HG02610 (cell line): Measurements from ENCODE around the gene RNF113B.

ENCODE experiments used
- ATAC-seq: cut with Tn5 transposase; IDR thresholded peaks from one replicate; pipeline ENCODE4 v1.9.1; 2021; ENCODE audit warnings: mild to moderate bottlenecking, moderate library complexity; ENCODE audit not compliant: unreplicated experiment

The RNF113B gene

DNA sequence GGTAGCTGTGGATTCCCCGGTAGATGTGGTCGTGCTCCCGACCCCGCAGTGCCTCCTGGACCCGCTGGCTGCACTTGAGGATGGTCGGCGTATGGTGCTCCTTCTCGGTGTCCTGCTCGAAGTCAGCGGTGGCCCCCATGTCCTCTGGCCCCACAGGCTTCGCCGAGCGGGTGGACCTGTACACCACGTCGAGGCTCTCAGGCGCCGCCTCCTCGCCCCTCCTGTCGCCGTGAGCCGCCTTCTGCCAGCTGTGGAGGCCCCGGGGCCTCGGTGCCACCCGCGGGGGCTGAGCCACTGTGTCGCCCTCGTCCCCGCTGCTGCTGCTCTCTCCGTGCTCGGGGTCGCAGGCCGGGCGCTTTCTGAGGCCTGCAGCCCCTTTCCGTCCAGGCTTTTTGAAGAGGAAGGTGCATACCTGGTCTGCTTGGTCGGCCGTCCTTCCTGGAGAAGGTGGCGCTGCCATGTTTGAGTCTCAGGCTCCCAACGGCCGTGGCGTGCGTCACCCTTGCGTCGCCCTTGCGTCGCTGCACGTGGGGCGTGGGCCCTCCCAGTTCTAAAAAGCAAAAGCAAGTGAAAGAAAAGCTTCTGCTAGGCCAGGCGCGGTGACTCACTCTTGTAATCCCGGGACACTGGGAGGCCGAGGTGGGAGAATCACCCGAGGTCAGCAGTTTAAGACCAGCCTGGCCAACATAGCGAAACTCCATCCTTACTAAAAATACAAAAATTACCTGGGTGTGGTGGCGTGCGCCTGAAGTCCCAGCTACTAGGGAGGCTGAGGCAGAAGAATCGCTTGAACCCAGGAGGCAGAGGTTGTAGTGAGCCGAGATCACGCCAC, at the start of gene RNF113B:
Gene RNF113B (minus strand): TSS at position 493 of the 832 bp plus-strand sequence. CDS start 33 bp downstream, at position 460.
- no peak for ATAC-seq

DNA sequence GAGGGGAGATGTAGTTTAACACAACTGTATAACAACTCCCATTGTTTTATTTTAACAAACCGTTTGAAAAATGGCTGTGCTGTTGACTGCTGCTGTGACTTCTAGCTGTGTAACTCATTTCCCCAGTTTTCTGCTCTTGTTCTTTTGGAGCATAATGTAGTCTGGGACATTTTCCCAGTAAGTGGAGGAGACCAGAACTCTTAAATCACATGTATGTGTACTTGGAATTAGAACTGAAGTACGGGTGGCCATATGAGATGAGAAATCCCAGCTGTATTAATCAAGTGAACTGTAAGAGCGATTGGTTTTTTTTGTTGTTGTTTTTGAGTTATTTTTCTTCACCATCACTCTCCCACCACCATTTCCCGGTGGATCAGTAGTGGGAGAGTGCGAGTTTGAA, 49.4 kb upstream of the RNF113B start:
- ATAC-seq: no peak

DNA sequence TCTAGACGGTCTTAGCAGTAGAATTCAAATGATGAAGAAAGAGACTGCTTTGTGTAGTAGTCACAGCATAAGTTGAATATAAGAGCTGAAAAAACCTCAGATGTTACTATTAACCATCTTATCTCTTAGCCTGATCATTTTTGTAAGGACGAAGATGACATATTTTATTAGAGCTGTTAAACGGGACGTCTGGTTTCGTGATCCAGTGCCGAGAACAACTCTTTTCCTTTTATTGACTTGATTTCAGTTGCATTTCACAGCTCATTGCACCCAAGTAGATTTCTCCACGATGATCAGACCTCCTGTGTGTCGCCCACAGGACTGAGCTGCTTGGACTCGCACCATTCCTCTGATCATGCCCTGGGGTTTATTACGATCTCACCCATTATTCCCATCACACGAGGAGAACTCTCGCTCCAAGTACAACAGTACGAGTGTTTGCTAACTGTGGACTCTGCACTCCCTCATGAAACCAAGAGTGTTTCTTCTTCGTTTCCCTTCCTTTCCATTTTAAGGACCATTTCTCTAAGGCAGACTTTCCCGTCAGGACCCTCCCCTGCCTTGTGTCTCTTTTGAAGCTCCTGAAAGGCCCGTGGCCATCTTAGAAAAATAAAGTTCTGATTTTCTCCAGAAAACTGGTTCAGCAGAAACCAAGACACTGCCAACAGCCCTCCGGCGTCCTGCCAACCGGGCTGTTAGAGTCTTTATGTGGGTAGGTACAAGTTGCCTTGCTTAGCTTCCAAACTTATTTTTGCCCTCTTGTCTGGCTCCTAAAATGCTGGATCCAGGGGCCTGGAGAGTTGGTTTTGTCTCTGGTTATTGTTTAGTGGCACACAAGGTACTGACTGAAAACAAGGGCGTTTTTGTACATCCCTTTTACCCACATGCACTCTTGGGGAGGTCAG, 48.2 kb upstream of the RNF113B start:
- no peak for ATAC-seq

DNA sequence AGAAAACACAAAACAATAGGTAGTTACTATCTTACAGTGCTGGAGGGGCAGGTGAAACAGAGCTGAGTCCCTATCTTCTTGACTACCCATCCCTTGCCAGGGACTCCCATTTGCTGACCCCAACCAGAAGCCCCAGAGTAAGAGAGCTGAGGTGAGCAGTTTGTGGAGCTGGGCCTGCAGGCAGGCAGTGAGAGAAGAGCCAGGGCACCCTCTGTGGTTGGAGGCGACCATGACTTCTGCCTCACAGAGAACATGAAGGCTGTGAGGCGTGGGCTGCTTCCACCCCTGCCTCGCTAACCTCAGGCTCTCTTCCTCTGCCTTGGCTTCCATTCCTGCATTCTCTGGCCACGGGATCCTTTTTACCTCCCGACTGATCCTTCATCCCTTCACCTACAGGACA, 47.5 kb upstream of the RNF113B start:
- no peak for ATAC-seq

DNA sequence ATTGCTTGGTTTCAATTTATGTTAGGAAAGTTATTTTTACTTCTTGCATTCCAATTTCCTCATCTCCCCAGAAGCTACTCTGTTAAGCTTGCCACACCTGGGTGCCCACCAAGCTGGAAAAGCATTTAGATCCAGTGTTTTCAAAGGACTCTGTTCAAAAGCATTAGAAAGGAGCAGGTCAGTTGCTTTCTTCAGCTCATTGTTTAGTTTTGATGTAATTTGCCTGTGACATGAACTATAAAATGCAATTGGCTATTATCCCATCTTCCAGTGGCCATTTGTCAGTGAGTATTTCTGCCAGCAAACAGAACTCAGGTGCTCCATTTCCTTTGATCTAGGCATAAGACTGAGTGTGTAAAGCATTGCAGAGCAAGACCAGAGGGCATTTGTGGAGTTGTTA, 46.7 kb upstream of the RNF113B start:
- no peak for ATAC-seq

DNA sequence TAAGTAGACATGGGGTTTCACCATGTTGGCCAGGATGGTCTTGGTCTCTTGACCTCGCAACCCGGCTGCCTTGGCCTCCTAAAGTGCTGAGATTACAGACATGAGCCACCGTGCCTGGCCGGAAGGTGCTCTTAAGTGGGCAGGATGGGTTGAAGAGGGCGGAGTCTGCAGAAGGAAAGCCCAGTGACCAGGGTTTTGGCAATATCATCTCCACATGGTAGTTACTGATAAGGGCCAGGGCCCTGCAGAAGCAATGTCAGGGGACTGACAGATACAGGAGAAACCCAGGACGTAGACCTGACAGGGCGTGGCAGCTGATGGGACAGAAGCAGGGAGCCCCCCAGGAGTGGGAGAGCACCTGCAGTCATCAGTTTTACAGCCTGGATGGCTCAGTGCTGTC, 45.7 kb upstream of the RNF113B start:
- ATAC-seq: no peak

GRCh38 chr13:98222081-98222554, 45.0 kb upstream of the RNF113B start:
- no peak for ATAC-seq

DNA sequence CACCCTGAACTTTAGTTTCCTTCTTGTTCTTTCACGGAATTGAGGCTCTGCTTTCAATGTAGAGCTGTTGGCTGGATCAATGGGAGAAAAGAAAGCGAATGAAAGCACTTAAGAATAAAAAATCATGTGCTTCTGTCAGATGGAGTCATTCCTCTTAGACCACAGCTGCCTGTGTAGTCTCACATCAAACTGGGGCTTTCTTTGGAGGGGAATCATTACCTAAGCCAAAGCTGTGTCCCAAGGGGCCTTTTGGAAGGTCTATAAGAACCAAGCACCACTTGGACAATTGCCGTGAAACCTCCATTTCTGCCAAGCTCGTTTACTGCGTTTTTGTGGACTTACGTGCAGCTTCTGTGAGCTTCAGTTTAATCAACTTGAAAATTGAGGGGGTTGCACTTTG, 44.2 kb upstream of the RNF113B start:
- ATAC-seq: no peak

DNA sequence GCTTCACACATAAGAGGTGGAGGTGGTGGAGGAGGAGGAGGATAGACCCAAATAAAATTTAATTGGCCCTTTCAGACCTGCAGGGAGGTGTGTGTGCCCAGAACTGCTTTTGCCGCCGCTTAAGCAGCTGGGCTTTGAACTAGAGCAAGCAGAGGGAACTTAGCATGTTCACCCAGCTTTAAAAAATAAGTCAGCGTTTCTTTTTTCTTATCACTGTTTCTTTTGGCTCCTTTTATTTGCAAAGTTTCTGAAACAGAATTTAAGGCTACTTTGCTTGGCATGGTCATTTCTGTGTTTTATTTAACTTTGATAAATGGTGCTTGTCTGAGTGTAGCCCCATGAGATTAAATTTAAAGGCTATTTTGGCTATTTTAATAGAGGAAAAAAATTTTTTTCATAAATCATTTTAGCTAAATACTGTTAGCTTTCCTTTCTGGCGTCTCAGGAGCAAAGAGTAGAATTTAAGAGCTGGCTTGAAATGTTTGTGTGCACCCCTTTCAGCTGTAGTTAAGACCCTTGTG, 43.3 kb upstream of the RNF113B start:
- ATAC-seq: no peak

- ATAC-seq: no peak
Observed at GRCh38 chr13:98219685-98220084, 42.6 kb upstream of the RNF113B start.

- ATAC-seq: no peak
Observed at GRCh38 chr13:98217597-98217996, 40.5 kb upstream of the RNF113B start.

- ATAC-seq: no peak
Observed at GRCh38 chr13:98216711-98217285, 39.7 kb upstream of the RNF113B start.

DNA sequence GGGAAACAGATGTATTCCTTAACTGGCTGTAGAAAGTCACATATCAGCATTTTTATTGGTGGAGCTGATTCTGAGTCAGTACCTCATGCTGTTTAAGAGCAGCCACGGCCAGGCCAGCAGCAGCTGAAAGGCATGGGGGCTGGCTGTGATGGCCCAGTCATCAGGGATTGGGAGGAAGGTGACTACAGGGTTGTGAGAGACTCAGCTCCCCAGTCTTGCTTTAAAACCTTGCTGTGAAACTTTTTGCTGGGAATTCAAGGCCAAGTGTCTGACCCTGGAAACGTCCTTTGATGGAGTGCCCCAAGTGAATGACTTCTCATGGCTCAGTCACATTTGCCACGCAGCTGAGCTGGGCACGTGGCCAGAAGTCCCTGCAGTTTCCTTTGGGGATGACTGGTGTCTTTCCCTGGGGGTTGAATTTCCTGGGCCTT, 39.1 kb upstream of the RNF113B start:
- ATAC-seq: no peak

GRCh38 chr13:98215508-98215907, 38.4 kb upstream of the RNF113B start:
- no peak for ATAC-seq

DNA sequence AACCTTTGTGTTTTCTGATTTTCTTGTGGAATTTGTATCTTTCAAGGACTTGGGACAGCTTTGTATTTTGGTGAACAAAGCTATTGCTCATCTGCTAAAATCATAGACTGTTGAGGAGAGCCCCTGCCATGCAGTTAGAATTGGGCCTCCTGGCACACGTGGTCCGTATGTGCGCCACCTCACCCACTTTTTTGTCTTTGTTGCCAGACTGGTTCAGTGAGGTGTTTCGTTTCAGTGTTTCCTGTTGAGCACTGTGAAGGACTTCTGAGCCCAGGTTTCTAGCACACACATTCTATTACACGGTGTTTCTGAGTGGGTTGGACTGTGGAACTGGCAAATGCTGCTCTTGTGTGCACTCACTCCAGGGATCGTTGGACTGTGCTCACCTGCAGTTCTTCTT, 37.6 kb upstream of the RNF113B start:
- no peak for ATAC-seq

DNA sequence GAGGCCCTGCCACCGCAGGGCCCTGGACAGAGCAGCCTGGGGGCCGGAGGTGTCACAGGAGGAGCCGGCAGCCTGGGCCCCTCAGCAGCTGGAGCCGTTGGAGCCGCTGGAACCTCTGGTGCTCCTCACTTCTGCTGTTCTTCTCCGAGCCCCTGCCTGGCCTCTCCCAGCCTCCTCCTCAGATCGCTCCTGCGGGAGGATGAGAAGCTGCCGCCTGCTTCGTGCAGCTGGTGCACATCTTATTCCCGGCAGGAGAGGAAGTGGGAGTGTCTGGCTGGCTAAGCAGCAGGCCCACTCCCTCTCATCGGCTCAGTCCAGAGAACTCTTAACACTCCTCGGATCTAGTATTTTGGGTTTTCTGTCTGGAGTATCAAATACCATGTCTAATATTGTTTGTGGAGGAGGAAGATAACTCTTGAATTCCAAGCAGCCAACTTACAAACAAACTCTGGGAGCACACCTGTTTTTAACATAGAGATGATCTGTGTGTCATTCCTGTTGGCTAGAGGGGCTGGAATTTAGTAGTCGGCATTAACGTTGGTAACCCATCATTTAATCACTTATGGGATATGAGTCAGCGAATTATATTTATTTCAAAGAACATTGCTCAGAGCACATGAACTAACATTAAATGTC, 37.1 kb upstream of the RNF113B start:
- no peak for ATAC-seq

DNA sequence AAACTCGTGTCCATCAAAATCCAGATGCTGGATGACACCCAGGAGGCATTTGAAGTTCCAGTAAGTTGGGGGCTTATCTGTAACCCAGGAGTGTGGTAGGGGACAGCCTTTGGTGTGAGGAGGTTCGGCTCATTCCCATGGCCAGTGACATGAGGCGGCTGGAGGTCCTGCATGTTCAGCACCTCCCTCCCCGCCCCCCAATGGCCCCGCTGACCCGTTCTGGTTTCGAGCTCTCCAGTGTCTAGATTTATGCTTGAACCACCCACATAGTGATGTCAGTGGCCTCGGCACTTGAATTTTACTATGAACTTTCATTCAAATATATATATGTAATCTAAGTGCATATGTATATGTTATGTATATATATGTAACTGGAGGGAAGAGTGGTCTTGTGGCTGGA, 36.3 kb upstream of the RNF113B start:
- ATAC-seq: no peak

DNA sequence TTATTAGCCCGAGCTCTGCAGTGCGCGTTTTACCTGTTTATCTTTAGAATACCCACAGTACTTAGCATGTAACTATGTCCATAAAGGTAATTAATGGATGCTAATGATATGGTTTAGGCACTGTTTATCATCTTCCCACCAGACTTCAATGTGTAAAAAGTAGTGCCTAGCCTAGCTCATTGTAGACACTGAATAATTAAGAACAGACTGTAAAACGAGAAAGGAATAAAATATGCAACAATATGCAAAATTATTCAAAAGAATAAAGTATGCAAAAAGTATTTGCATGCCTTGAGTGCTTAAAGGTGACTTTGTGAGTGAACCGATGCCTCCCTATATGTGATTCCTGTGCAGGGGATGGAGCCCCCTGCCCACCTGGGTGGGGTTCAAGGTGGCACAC, 35.7 kb upstream of the RNF113B start:
- no peak for ATAC-seq

- no peak for ATAC-seq
Observed at GRCh38 chr13:98208606-98209005, 31.5 kb upstream of the RNF113B start.

DNA sequence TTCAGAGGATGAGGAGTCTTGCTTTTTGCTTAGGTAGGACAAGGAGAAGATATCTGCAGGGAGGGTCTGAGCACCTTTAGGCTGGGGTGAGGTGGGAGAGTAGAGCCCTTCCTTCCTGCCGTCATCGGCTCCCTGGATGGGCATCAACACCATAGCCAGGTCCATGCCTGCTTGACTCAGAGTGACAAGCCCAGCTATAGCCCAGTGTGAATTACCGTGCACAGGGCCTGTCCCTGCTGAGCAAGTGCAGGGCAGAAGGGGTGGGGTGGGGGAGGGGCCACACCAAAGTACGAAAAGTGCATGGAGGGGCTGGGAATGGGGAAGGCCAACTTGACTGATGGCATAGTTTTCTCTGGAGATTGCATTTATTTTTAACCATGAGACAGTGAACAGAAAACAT, 30.3 kb upstream of the RNF113B start:
- ATAC-seq: no peak

DNA sequence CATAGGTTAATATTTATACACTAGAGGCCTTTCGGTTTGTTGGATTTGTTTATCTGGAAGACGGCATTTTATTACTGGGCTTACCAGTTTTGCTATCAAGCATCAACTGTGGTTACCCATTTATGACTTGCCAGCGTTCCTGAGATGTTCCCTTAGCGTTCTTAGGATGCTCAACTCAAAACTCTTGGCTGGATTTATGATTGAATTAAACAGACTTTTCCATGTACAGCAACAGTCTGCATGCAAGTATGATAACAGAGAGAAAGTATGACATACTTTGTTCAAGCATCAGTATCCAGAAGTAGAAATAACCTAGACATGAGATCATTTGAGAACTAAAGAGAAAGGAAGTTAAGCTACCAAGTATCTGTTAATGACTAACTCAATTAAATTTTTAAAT, 29.9 kb upstream of the RNF113B start:
- no peak for ATAC-seq
